Measurements from ENCODE around the gene RABGAP1L. TPM values are rescaled to one million over a fixed set of nuclear protein-coding genes. Genes with fewer than 3 reads are reported as not detected.

The RABGAP1L gene
- polyA plus RNA-seq, 3 donors = 35.2 to 75.3 (median 63.3) TPM

GRCh38 chr1:174712541-174712940 is 553.2 kb downstream of the RABGAP1L start:
- no peak for DNase-seq
- peaks cover 12 to 18% of the 10 kb centered on the region in 2 donors for H3K36me3 Mint-ChIP-seq
- H3K9ac ChIP-seq (ENCODE audit: insufficient read depth, low read length, poor library complexity, severe bottlenecking) = no peak overlapping the region
- no peaks in the 10 kb centered on the region for H3K79me2 ChIP-seq (ENCODE audit: insufficient read depth, low read length)
- H3K4me2 ChIP-seq (replicated peaks; ENCODE audit: extremely low read depth, low read length, poor library complexity, severe bottlenecking) = no peak overlapping the region
- H3K27me3 ChIP-seq (ENCODE audit: control insufficient read depth in 2 of 2, insufficient read depth in 2 of 2, low read length in 2 of 2) = no peaks in the 10 kb centered on the region
- intact Hi-C loops (cut with micrococcal nuclease) = no loop called here
- no peaks in the 10 kb centered on the region for H3K4me1 Mint-ChIP-seq
- H3K9me3 Mint-ChIP-seq = peaks cover 16 to 33% (median 25%) of the 10 kb centered on the region in 7 donors
- peaks cover 14 to 30% of the 10 kb centered on the region in 2 donors for H3K9me3 ChIP-seq (replicated peaks in 1 of 2; ENCODE audit: control insufficient read depth in 1 of 2, insufficient read depth in 1 of 2, low read length in 2 of 2)
- H4K20me1 ChIP-seq (ENCODE audit: insufficient read depth, low read length) = no peaks in the 10 kb centered on the region
- H3K27ac ChIP-seq (ENCODE audit: low read depth in 1 of 2, low read length in 2 of 2) = no peak overlapping the region
- no peak overlapping the region for H2AFZ ChIP-seq (ENCODE audit: insufficient read depth, low read depth, low read length, poor library complexity, severe bottlenecking)
- no peak overlapping the region for H3K27ac Mint-ChIP-seq
- no peak for TF ChIP-seq CTCF (IDR thresholded peaks at IDR 0.05)
- no peaks in the 10 kb centered on the region for H3K36me3 ChIP-seq (replicated peaks in 1 of 2; ENCODE audit: control insufficient read depth in 1 of 2, insufficient read depth in 2 of 2, low read length in 2 of 2)
- H3K27me3 Mint-ChIP-seq (ENCODE audit: low read depth in 3 of 3) = no peaks in the 10 kb centered on the region
- no peak overlapping the region for H3K4me3 ChIP-seq (replicated peaks in 1 of 3; ENCODE audit: low read depth in 2 of 3, low read length in 3 of 3)
- no peak overlapping the region for H3K4me3 Mint-ChIP-seq
- no peaks in the 10 kb centered on the region for H3K4me1 ChIP-seq (ENCODE audit: control insufficient read depth in 1 of 2, insufficient read depth in 2 of 2, low read length in 2 of 2)
- WGBS (ENCODE audit: insufficient coverage) = 100% methylated on average over 5 of the region's 8 CpGs

GRCh38 chr1:174713796-174714195 is 554.5 kb downstream of the RABGAP1L start:
- intact Hi-C loops (cut with micrococcal nuclease) = no loop called here
- Histone ChIP-seq H3K9me3 (replicated peaks in 1 of 2; ENCODE audit: control insufficient read depth in 1 of 2, insufficient read depth in 1 of 2, low read length in 2 of 2) (peaks cover 14 to 24% of the 10 kb centered on the region in 2 donors), H4K20me1 (ENCODE audit: insufficient read depth, low read length) (no peaks in the 10 kb centered on the region), H3K4me2 (replicated peaks; ENCODE audit: extremely low read depth, low read length, poor library complexity, severe bottlenecking) (no peak overlapping the region), H3K9ac (ENCODE audit: insufficient read depth, low read length, poor library complexity, severe bottlenecking) (no peak overlapping the region), H3K4me3 (replicated peaks in 1 of 3; ENCODE audit: low read depth in 2 of 3, low read length in 3 of 3) (no peak overlapping the region), H3K79me2 (ENCODE audit: insufficient read depth, low read length) (no peaks in the 10 kb centered on the region), H3K36me3 (replicated peaks in 1 of 2; ENCODE audit: control insufficient read depth in 1 of 2, insufficient read depth in 2 of 2, low read length in 2 of 2) (no peaks in the 10 kb centered on the region), H2AFZ (ENCODE audit: insufficient read depth, low read depth, low read length, poor library complexity, severe bottlenecking) (no peak overlapping the region), H3K27ac (ENCODE audit: low read depth in 1 of 2, low read length in 2 of 2) (no peak overlapping the region), H3K27me3 (ENCODE audit: control insufficient read depth in 2 of 2, insufficient read depth in 2 of 2, low read length in 2 of 2) (no peaks in the 10 kb centered on the region), H3K4me1 (ENCODE audit: control insufficient read depth in 1 of 2, insufficient read depth in 2 of 2, low read length in 2 of 2) (no peaks in the 10 kb centered on the region)
- no peak for DNase-seq
- Mint-ChIP-seq H3K4me1 (no peaks in the 10 kb centered on the region), H3K27me3 (ENCODE audit: low read depth in 3 of 3) (no peaks in the 10 kb centered on the region), H3K36me3 (peaks cover 3 to 11% of the 10 kb centered on the region in 2 donors), H3K4me3 (no peak overlapping the region), H3K9me3 (peaks cover 11 to 27% (median 20%) of the 10 kb centered on the region in 7 donors), H3K27ac (no peak overlapping the region)
- no CpG with 5 or more reads among the region's 1 CpG for WGBS (ENCODE audit: insufficient coverage)
- no peak for TF ChIP-seq CTCF (IDR thresholded peaks at IDR 0.05)

Measured in CD14-positive monocyte (primary cell).